T-cell (primary cell): ENCODE data around the gene TLE1. TPM values are rescaled to one million over a fixed set of nuclear protein-coding genes. Genes with fewer than 3 reads are reported as not detected.

Experiments
- ATAC-seq, 4 experiments: fragments of 200-7000 bp in 3 of 4; fragments of 150-1000 bp in 1 of 4; cut with Tn5 transposase; replicated peaks in 1 of 4; 1 replicate in 3 of 4; 2 replicates in 1 of 4; pipeline ENCODE4 v1.10.0; 2021; ENCODE audit warnings: moderate library complexity in 3 of 4, mild to moderate bottlenecking in 2 of 4, moderate number of reproducible peaks in 1 of 4
- CTCF ChIA-PET, 2 donors: fragments of 300-600 bp; sonication (Branson Sonifier 250); formaldehyde crosslinking; loops; one replicate each; lab custom pipeline; 2022; ENCODE audit warnings: antibody characterized with exemption in 2 of 2; lab: Charles Lee
- POLR2A ChIA-PET, 2 donors: fragments of 300-600 bp; sonication (Branson Sonifier 250); formaldehyde crosslinking; loops; one replicate each; lab custom pipeline; 2022; ENCODE audit warnings: antibody characterized with exemption in 2 of 2; lab: Charles Lee
- DNase-seq, 35 experiments: peaks; one replicate each; pipeline versions ENCODE4 v3.0.0 to v3.0.0-alpha.2; 2013 to 2023
- H3K27ac ChIP-seq: one replicate; pipeline ENCODE4 v1.5.1; 2013; ENCODE audit warnings: low read length
- H3K27me3 ChIP-seq, 2 experiments: replicated peaks in 1 of 2; 1 replicate in 1 of 2; 2 replicates in 1 of 2; pipeline versions ENCODE4 v1.6.1 to v1.7.0; 2013; ENCODE audit warnings: low read length in 1 of 2, mixed read lengths in 1 of 2; ENCODE audit not compliant: control insufficient read depth in 2 of 2, insufficient read depth in 2 of 2; ENCODE audit errors: extremely low read depth in 1 of 2
- H3K36me3 ChIP-seq, 2 donors: 1 replicate in 1 of 2; 2 replicates in 1 of 2; pipeline versions ENCODE4 v1.6.1 to v1.7.0; 2013; ENCODE audit warnings: low read length in 1 of 2; ENCODE audit not compliant: control insufficient read depth in 2 of 2, insufficient read depth in 1 of 2; ENCODE audit errors: extremely low read depth in 1 of 2
- H3K4me1 ChIP-seq, 2 experiments: 1 replicate in 1 of 2; 2 replicates in 1 of 2; pipeline versions ENCODE4 v1.6.1 to v1.7.0; 2013; ENCODE audit warnings: low read length in 2 of 2, mixed read lengths in 1 of 2; ENCODE audit not compliant: insufficient read depth in 2 of 2, control insufficient read depth in 1 of 2; ENCODE audit errors: extremely low read depth in 1 of 2
- H3K4me3 ChIP-seq, 2 donors: 1 replicate in 1 of 2; 2 replicates in 1 of 2; pipeline versions ENCODE4 v1.5.1 to v1.7.0; 2013; ENCODE audit warnings: mild to moderate bottlenecking in 2 of 2, low read length in 1 of 2, moderate library complexity in 1 of 2; ENCODE audit not compliant: control insufficient read depth in 1 of 2; ENCODE audit errors: extremely low read depth in 1 of 2
- H3K9me3 ChIP-seq: 2 replicates; pipeline ENCODE4 v1.7.0; 2013
- H3K27ac Mint-ChIP-seq, 2 donors: one replicate each; pipeline ENCODE4 v1.8.0; 2020 to 2021; ENCODE audit warnings: mild to moderate bottlenecking in 2 of 2, mixed read lengths in 2 of 2
- H3K27me3 Mint-ChIP-seq, 2 donors: one replicate each; pipeline ENCODE4 v1.8.0; 2021 to 2022; ENCODE audit warnings: mixed read lengths in 2 of 2
- H3K36me3 Mint-ChIP-seq: one replicate; pipeline ENCODE4 v1.8.0; 2021; ENCODE audit warnings: mixed read lengths
- H3K4me1 Mint-ChIP-seq, 3 donors: one replicate each; pipeline ENCODE4 v1.8.0; 2020 to 2022; ENCODE audit warnings: mixed read lengths in 3 of 3, mild to moderate bottlenecking in 1 of 3
- H3K4me3 Mint-ChIP-seq, 3 donors: one replicate each; pipeline ENCODE4 v1.8.0; 2020 to 2022; ENCODE audit warnings: mild to moderate bottlenecking in 3 of 3, mixed read lengths in 3 of 3, moderate library complexity in 3 of 3
- H3K9me3 Mint-ChIP-seq, 3 donors: one replicate each; pipeline ENCODE4 v1.8.0; 2020 to 2022; ENCODE audit warnings: mixed read lengths in 3 of 3
- whole genome bisulfite sequencing: methylation state at CpG from one replicate; pipeline ENCODE4 v1.1.5; 2013; ENCODE audit warnings: missing lambda C conversion rate; ENCODE audit not compliant: insufficient coverage; 5-methylcytosine and 5-hydroxymethylcytosine counted together
- total RNA-seq, 35 experiments: library from RNA in 6 of 35; stranded (reverse) in 6 of 35; fragments of 120-200 nt in 1 of 35; gene quantifications; one replicate each; pipeline versions ENCODE4 v1.2.1 to v1.2.4 and lab custom pipeline; 2013 to 2026

TLE1 gene
- total RNA-seq, 5 donors from 2014 or later (not counting 1 experiment from before 2014, with no cell fraction given), result 1.3 to 3.5 (median 2.8) TPM

- H3K4me1 ChIP-seq, result no peaks in the 10 kb centered on the region
- Mint-ChIP-seq H3K4me3 (no peak overlapping the region), H3K27me3 (no peaks in the 10 kb centered on the region), H3K4me1 (no peaks in the 10 kb centered on the region), H3K27ac (no peak overlapping the region), H3K9me3 (no peaks in the 10 kb centered on the region), H3K36me3 (no peaks in the 10 kb centered on the region)
- H3K27me3 ChIP-seq, result no peaks in the 10 kb centered on the region
- H3K9me3 ChIP-seq, result no peaks in the 10 kb centered on the region
- no peaks in the 10 kb centered on the region for H3K36me3 ChIP-seq
- no CpG with 5 or more reads among the region's 2 CpGs for WGBS
- DNase-seq, result no peak
- ChIA-PET CTCF (no interaction called here), POLR2A (no interaction called here)
- H3K27ac ChIP-seq, result no peak overlapping the region
- H3K4me3 ChIP-seq, result no peak overlapping the region
- no peak for ATAC-seq
Measured at GRCh38 chr9:81548911-81549310, 140.4 kb downstream of the TLE1 start.

GRCh38 chr9:81546489-81546888 lies 142.9 kb downstream of the TLE1 start:
- no CpG with 5 or more reads among the region's 4 CpGs for WGBS
- H3K27ac Mint-ChIP-seq, result no peak overlapping the region
- no peaks in the 10 kb centered on the region for H3K9me3 Mint-ChIP-seq
- no peak overlapping the region for H3K4me3 ChIP-seq
- no peaks in the 10 kb centered on the region for H3K4me1 Mint-ChIP-seq
- ChIA-PET CTCF (no interaction called here), POLR2A (no interaction called here)
- H3K36me3 Mint-ChIP-seq, result no peaks in the 10 kb centered on the region
- H3K9me3 ChIP-seq, result no peaks in the 10 kb centered on the region
- H3K4me1 ChIP-seq, result no peaks in the 10 kb centered on the region
- no peak overlapping the region for H3K27ac ChIP-seq
- no peak for DNase-seq
- no peaks in the 10 kb centered on the region for H3K27me3 Mint-ChIP-seq
- no peaks in the 10 kb centered on the region for H3K36me3 ChIP-seq
- ATAC-seq, result no peak
- H3K27me3 ChIP-seq, result no peaks in the 10 kb centered on the region
- no peak overlapping the region for H3K4me3 Mint-ChIP-seq

GRCh38 chr9:81543695-81544094 lies 145.7 kb downstream of the TLE1 start:
- no peaks in the 10 kb centered on the region for H3K4me1 Mint-ChIP-seq

GRCh38 chr9:81542118-81542889 lies 147.0 kb downstream of the TLE1 start:
- no peak overlapping the region for H3K4me3 Mint-ChIP-seq
- H3K9me3 Mint-ChIP-seq, result no peaks in the 10 kb centered on the region
- ChIA-PET POLR2A (interaction anchor here in 1 of 2 donors (0.7 kb wide), 1 partner anchor 49 kb away, joined by 4 read pairs; no protein-coding TSS in a partner anchor), CTCF (no interaction called here)
- DNase-seq (no peak), ATAC-seq (no peak)
- Histone ChIP-seq H3K4me3 (no peak overlapping the region), H3K9me3 (no peaks in the 10 kb centered on the region), H3K27me3 (no peaks in the 10 kb centered on the region), H3K27ac (no peak overlapping the region), H3K4me1 (no peaks in the 10 kb centered on the region), H3K36me3 (no peaks in the 10 kb centered on the region)
- H3K4me1 Mint-ChIP-seq, result no peaks in the 10 kb centered on the region
- H3K27me3 Mint-ChIP-seq, result no peaks in the 10 kb centered on the region
- no CpG with 5 or more reads among the region's 6 CpGs for WGBS
- H3K27ac Mint-ChIP-seq, result no peak overlapping the region
- H3K36me3 Mint-ChIP-seq, result no peaks in the 10 kb centered on the region

More at GRCh38 chr9:81543695-81544094, 145.7 kb downstream of the TLE1 start:
- Histone ChIP-seq H3K9me3 (no peaks in the 10 kb centered on the region), H3K4me1 (no peaks in the 10 kb centered on the region), H3K4me3 (no peak overlapping the region), H3K27me3 (no peaks in the 10 kb centered on the region), H3K27ac (no peak overlapping the region), H3K36me3 (no peaks in the 10 kb centered on the region)
- POLR2A ChIA-PET, result interaction anchor here (0.5 to 0.6 kb wide), 3 partner anchors 102 to 311 kb away, joined by 3 to 7 read pairs (median 5); no protein-coding TSS in a partner anchor
- Mint-ChIP-seq H3K9me3 (no peaks in the 10 kb centered on the region), H3K27me3 (no peaks in the 10 kb centered on the region), H3K4me3 (no peak overlapping the region), H3K27ac (no peak overlapping the region), H3K36me3 (no peaks in the 10 kb centered on the region)
- ATAC-seq (no peak), DNase-seq (no peak)
- CTCF ChIA-PET, result interaction anchor here in 1 of 2 donors (0.6 kb wide), 2 partner anchors 14 to 115 kb away, joined by 3 to 4 read pairs; no protein-coding TSS in a partner anchor
- WGBS, result no CpG with 5 or more reads among the region's 1 CpG

DNA sequence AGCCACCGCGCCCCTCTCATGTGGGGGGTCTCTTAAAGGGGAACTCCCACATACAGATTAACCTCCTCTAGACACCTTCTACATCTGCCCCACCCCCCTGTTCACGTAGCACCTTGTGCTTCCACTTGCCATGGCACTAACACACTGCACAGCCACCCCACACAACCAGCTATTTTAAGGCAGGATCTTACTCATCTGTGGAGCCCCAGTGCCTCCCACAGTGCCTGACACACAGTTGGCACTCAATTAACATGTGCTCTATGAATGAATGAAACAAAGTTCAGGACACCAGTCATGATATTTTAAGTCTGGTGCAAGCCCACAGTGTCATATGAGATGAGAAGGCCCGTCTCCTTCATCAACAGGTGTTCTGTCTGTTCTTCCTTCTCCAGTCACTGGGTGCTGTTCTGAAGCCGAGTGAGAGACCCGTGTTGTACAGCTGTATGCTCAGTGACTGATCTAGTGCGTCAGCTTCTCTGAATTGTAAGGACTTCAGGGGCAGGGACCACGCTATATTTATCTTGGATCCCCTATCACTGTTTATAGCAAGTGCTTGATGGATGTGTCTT lies 149.1 kb downstream of the TLE1 start:
- DNase-seq (no peak), ATAC-seq (no peak)
- no peaks in the 10 kb centered on the region for H3K4me1 ChIP-seq
- no peak overlapping the region for H3K27ac ChIP-seq
- no peaks in the 10 kb centered on the region for H3K9me3 Mint-ChIP-seq
- H3K4me3 Mint-ChIP-seq, result no peak overlapping the region
- H3K4me3 ChIP-seq, result no peak overlapping the region
- no peak overlapping the region for H3K27ac Mint-ChIP-seq
- ChIA-PET CTCF (no interaction called here), POLR2A (no interaction called here)
- H3K27me3 ChIP-seq, result no peaks in the 10 kb centered on the region
- H3K4me1 Mint-ChIP-seq, result no peaks in the 10 kb centered on the region
- no peaks in the 10 kb centered on the region for H3K9me3 ChIP-seq
- 47% methylated on average over 2 of the region's 8 CpGs for WGBS
- no peaks in the 10 kb centered on the region for H3K36me3 ChIP-seq
- H3K36me3 Mint-ChIP-seq, result no peaks in the 10 kb centered on the region
- H3K27me3 Mint-ChIP-seq, result no peaks in the 10 kb centered on the region

GRCh38 chr9:81539317-81539716 lies 150.0 kb downstream of the TLE1 start:
- ChIA-PET POLR2A (no interaction called here), CTCF (interaction anchor here in 1 of 2 donors (0.9 kb wide), 1 partner anchor 580 kb away, joined by 3 read pairs; no protein-coding TSS in a partner anchor)
- H3K4me1 ChIP-seq, result no peaks in the 10 kb centered on the region
- H3K4me3 Mint-ChIP-seq, result no peak overlapping the region
- no peaks in the 10 kb centered on the region for H3K36me3 Mint-ChIP-seq
- H3K9me3 Mint-ChIP-seq, result no peaks in the 10 kb centered on the region
- H3K36me3 ChIP-seq, result no peaks in the 10 kb centered on the region
- no CpG with 5 or more reads among the region's 3 CpGs for WGBS
- ATAC-seq, result no peak
- no peak overlapping the region for H3K4me3 ChIP-seq
- H3K4me1 Mint-ChIP-seq, result no peaks in the 10 kb centered on the region
- H3K27me3 Mint-ChIP-seq, result no peaks in the 10 kb centered on the region
- no peaks in the 10 kb centered on the region for H3K9me3 ChIP-seq
- H3K27me3 ChIP-seq, result no peaks in the 10 kb centered on the region
- H3K27ac Mint-ChIP-seq, result no peak overlapping the region
- no peak overlapping the region for H3K27ac ChIP-seq
- no peak for DNase-seq
